HT1080 (cell line): ENCODE measurements around the gene SAP25. TPM values are rescaled to one million over a fixed set of nuclear protein-coding genes. Genes with fewer than 3 reads are reported as not detected.
A peak's percentile ranks its signal among the peaks of the same experiment; 100 is the strongest.

Experiments
- DNase-seq: peaks from one replicate; pipeline ENCODE4 v3.0.0-alpha.2; 2015; ENCODE audit warnings: low read depth
- polyA plus RNA-seq, 2 experiments: library from polyadenylated mRNA; depleted of rRNA; stranded (reverse); fragments of >200 nt; gene quantifications; 2 replicates each; pipeline ENCODE4 v1.2.3, GENCODE V29; 2015
- total RNA-seq: library from RNA; depleted of rRNA; stranded (reverse); fragments of >200 nt; shearing (Covaris generic); gene quantifications from 2 replicates; pipeline ENCODE4 v1.2.3, GENCODE V29; 2014; rRNA removed

The SAP25 gene
- 0.43 and 1.6 TPM in 2 replicates for total RNA-seq
- not detected in 2 replicates for polyA plus RNA-seq (2015; cell fraction: cytosol; rRNA removed)
- 5.0 and 6.1 TPM in 2 replicates for polyA plus RNA-seq (2015; cell fraction: nucleus; rRNA removed)

DNA sequence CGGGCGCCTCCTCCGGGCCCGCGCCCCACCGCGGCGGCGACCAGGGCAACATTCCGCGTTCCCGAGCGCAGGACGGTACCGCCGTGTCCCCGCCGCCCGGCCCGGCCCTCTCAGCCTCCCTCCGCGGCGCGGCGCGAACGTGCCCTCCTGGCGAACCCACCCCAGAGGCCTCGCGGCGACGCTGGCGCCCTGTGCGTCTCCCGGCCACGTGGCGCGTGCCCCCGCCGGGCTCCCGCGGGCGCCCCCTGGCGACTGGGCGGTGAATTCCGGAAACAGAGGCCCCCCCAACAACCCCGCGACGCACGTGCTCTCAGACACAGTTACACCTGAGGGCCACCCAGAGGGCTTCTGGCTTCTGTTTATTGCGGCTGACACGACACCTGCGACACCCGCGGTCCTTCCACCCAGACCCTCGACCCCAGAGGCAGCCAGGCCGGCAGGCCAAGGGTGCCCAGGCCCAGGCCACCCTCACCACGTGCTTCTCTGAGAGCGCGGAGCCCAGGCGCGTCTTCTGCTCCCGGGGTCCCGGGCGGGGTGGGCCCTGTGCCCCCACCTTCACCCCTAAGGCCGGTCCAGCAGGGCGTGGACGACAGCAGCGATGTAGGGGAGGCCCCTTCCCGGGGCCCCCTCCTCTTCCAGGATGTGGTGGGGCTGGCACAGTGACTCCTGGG, at the start of gene SAP25:
SAP25 (minus strand) TSS at position 210 of the 671 bp plus-strand sequence; CDS start at position 52, 158 bp downstream.
- no peak for DNase-seq

DNA sequence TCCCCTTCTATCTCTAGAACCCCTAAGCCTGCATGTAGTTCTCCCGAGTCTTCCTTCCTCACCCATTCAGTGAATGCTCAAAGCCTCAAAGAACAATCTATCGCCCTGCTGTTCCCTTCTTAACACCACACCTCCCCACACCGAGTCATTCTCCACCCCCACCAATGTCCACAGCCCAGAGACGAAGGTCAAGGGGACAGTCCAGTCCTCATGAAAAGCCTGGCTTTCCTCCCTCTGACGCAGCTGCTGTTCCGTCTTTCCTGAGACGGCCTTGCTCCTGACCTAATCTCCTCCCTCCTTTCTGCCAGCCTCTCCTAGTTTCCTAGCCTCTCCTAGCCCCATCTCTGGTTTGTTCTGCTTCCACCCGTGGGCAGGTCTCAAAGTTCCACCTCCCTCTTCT, 47.9 kb upstream of the SAP25 start:
- DNase-seq: no peak

- no peak for DNase-seq
Measured at GRCh38 chr7:100620804-100621203, 47.1 kb upstream of the SAP25 start.

DNA sequence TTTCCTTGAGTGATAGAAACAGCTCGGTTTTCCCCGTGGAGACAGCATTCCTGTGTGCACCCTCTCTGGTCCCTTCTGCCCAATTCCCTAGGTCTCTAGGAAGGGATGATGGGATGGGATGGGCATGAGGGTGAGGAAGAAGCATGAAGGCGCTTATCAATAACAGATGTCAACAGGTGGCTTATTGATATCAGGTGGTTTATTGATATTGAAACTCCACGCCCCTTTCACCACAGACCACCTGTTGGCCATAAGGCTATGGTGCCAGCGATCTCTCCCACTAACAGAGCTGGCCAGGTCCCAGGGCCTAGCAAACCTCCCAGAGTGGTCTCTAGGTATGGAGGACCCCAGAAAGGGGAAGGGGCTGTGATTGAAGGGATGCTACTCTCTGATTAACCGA, 46.5 kb upstream of the SAP25 start:
- DNase-seq: no peak

- DNase-seq: peak; percentile 54
Measured at GRCh38 chr7:100614308-100614861, 40.7 kb upstream of the SAP25 start.

DNA sequence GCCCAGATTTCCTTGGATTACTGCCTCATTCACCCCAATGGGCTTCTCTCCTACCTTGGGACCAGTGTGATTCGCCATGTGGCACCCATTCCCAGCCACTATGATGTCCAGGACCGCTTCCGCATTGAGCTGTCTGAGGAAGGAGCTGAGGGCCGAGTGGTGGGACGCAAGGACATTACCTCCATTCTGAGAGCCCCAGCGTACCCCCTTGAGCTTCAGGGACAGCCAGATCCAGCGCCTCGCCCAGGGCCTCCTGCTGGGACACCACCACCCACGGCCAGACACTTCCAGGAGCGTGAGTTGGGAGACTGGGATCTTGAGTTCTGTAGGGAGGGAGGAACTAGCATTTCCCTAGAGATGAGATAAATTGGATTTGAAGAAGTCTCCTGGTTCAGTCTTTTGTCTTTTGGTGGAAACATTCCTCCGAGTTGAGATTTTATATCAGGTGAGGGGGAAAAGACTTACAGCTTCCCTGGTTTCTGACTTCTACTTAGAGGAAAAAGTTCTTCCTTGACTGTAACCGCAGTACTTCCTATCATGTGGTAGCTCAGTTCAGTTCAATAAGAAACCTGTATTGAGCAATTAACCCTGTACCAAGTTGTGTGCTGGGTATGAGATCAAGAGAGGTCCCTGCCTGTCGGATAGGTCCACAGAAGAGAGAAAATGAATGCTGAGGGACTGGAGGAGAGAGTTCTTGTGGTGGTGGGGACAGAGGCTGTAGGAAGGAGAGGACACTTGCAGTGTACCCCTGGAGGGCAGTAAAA, 39.9 kb upstream of the SAP25 start:
- no peak for DNase-seq

GRCh38 chr7:100612730-100613390, 39.2 kb upstream of the SAP25 start:
- DNase-seq: no peak

DNA sequence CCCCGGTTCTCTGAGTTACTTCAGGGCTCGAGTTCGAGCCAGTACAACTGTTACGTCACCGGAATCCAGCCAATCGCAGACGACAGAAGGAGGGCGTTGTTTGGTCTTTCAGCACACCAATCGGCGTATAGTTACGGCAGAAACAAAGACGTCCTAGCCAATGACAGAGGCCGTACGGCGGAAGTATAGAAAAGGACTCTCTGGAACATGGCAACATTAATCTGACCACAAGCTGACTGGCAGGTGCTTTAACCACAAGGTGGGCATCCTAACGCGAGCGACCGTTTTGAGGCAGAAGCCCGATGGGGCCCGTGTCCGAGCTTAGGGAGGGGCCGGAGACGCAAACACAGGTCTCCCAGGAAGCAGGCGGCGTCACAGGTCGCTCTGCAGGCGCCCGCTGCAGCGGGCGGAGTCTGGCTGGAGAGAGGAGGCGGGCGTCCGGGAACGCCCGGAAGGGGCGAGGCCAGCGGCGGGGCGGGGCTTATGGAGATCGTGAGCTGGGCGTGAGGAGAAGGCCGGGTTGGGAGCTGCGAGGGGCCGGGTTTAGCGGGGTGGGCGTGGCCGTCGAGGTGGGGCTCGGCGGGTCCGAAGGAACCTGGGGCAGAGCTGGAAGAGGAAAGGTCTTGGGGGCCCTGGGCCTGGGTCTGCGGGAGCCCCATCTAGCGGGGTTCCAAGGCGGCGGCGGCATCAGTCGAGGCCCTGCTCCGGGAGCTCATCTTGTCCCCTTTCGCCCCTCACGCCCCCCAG, 38.5 kb upstream of the SAP25 start, which contains the start of gene MOSPD3:
MOSPD3 (plus strand) TSS at position 558 of the 747 bp plus-strand sequence. CDS start 252 bp downstream, outside the sequence.
- peak; percentile 98 for DNase-seq

DNA sequence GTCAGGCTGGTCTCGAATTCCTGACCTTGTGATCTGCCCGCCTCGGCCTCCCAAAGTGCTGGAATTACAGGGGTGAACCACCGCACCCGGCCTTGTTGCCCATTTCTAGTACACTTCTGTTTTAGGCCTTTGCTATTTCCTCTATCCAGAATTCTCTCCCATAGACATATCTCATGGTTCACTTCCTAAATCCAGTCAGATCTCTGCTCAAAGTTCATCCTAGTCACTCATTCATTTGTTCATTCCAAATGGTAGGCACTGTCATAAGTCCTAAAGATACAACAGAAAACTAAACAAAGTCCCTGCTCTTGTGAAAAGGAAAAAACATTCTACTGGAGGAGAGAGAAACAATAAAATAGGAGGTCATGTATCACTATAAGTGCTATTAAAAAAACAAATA, 36.3 kb upstream of the SAP25 start:
- no peak for DNase-seq

DNA sequence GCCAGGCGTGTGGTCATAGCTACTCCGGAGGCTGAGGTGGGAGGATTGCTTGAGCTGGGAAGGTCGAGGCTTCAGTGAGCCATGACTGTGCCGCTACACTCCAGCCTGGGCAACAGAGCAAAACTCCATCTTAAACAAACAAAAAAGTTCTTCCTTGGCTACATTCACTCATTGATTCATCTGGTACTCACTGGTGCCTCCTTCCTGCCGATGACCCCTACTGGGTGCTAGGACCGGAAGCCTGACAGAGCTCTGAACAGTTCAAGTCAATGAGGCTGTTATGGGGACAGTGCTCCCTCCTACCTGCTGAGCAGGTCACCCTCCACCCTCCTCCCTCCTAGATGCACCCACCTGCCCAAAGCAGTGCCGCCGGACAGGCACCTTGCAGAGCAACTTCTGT, 33.4 kb upstream of the SAP25 start:
- peak; percentile 62 for DNase-seq

DNA sequence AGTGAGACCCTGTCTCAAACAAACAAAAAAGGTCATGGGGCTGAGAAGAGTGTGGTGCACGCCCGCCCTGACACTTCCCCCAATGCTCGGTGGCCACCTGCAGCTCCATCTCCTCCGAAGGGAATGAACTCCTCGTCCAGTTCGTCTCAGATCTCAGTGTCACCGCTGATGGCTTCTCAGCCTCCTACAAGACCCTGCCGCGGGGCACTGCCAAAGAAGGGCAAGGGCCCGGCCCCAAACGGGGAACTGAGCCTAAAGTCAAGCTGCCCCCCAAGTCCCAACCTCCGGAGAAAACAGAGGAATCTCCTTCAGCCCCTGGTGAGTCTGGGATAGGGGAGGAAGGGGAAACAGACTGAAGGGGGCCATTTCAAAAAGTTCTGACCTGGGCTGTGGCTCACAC, 32.6 kb upstream of the SAP25 start:
- DNase-seq: no peak

DNA sequence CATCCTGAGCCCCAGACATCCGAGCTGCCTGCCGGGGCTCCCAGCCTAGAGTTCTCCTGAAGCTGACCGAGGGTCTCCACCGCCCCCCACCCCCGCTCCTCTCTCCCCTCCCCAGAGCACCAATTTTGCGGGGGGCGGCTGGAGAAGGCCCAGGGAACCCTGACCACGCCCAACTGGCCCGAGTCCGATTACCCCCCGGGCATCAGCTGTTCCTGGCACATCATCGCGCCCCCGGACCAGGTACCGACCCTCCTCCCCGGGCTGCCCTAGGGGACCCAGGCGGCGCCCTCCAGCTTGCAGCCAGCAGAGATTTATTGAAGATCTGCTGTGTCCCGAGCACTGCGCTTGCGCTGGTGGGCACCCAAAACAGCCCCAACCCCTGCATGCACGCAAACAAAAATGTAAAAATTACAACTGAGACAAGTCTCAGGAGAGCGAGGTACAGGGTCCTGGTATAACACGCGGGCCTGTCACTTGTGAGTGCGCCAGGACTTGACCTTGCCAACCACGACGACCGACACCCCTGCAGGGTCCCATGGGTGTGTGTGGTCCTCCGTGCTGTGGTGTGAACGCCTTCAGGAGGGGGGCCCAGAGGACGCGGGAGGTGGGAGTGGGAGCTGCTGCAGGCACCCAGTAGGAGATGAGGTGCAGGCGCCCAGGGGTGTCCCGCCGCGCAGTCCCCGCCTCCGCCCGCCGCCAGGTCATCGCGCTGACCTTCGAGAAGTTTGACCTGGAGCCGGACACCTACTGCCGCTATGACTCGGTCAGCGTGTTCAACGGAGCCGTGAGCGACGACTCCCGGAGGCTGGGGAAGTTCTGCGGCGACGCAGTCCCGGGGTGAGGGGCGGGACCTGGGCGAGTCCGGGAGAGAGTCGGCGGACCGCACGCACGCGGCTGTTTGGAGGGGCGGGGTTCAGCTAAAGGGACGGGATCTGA, 31.5 kb upstream of the SAP25 start:
- no peak for DNase-seq

DNA sequence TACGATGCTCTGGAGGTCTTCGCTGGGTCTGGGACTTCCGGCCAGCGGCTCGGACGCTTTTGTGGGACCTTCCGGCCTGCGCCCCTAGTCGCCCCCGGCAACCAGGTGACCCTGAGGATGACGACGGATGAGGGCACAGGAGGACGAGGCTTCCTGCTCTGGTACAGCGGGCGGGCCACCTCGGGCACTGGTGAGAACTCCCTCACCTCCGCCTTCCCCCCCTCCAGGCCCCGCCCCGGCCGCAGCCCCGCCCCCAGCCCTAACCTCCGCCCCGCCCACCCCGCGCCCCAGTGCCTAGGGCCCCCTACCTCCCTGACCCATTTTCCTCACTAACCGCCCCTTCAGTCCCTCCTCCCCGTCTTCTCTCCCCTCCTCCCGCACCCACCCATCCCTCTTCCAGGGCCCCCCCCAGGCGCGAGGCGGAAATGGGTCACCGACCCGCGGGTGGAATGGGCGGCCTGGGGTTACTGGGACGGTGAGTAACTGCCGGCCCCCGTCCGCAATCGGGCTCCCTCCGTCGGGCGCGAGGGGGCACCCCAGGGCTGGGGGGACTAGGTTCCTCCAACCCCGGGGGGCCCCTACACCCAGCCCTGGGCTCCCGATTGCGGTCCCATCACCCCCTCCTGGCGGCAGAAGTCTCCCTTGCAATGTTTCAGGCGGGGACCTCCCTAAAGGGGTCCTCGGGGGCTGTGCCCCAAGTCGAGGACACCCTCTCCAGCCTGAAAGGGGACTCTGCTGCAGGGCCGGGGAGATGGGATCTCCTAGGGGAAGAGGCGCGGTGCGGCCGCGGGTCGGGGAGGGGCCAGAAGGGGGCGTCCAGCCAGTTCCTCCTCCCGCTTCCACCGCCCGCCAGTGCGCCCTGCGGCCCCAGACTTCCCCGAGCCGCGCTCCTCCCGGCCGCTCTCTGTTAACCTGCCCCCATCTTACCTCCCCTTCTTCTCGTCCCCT, 30.6 kb upstream of the SAP25 start:
- DNase-seq: no peak

DNA sequence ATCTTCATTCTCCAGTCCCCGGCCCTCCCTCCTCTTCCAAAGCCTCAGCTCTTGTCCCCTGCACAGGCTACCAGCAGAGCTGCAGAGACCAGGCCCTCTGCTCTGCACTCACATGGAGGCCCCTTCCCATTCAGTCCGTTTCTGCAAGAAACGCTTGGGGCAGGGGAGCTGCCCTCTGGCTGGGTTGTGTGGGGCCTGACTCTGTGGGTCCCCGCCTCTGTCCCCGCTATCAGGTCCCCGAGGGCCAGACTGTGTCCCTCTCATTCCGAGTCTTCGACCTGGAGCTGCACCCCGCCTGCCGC, 30.0 kb upstream of the SAP25 start:
- no peak for DNase-seq

- DNase-seq: no peak
Measured at GRCh38 chr7:100602889-100603725, 29.4 kb upstream of the SAP25 start.

- no peak for DNase-seq
Measured at GRCh38 chr7:100600730-100601038, 27.0 kb upstream of the SAP25 start.

GRCh38 chr7:100599911-100600729, 26.4 kb upstream of the SAP25 start:
- DNase-seq: no peak
